Stromal cell of bone marrow (primary cell): ENCODE measurements around the gene CRYBG1.

Experiments used
- DNase-seq: peaks from one replicate; pipeline ENCODE4 v3.0.0-alpha.2; 2012; ENCODE audit warnings: low read depth

CRYBG1 gene

GRCh38 chr6:106591111-106591825 lies 230.8 kb downstream of the CRYBG1 start:
- DNase-seq, result peak; percentile 75

GRCh38 chr6:106599440-106599839 lies 238.9 kb downstream of the CRYBG1 start:
- no peak for DNase-seq

GRCh38 chr6:106600329-106600728 lies 239.8 kb downstream of the CRYBG1 start:
- no peak for DNase-seq

GRCh38 chr6:106608080-106608668 lies 247.7 kb downstream of the CRYBG1 start:
- DNase-seq, result no peak

GRCh38 chr6:106609699-106610098 lies 249.2 kb downstream of the CRYBG1 start:
- no peak for DNase-seq

GRCh38 chr6:106611030-106611429 lies 250.5 kb downstream of the CRYBG1 start:
- no peak for DNase-seq

- no peak for DNase-seq
Measured at GRCh38 chr6:106612671-106613416, 252.3 kb downstream of the CRYBG1 start.

- no peak for DNase-seq
Measured at GRCh38 chr6:106613590-106613989, 253.1 kb downstream of the CRYBG1 start.

- no peak for DNase-seq
Measured at GRCh38 chr6:106614166-106614565, 253.6 kb downstream of the CRYBG1 start.

- no peak for DNase-seq
Measured at GRCh38 chr6:106614592-106615257, 254.2 kb downstream of the CRYBG1 start.

- DNase-seq, result no peak
Measured at GRCh38 chr6:106617302-106617701, 256.8 kb downstream of the CRYBG1 start.

GRCh38 chr6:106617857-106618256 lies 257.3 kb downstream of the CRYBG1 start:
- DNase-seq, result no peak

- no peak for DNase-seq
Measured at GRCh38 chr6:106618324-106618723, 257.8 kb downstream of the CRYBG1 start.

- no peak for DNase-seq
Measured at GRCh38 chr6:106619223-106619622, 258.7 kb downstream of the CRYBG1 start.

- DNase-seq, result peak; percentile 51
Measured at GRCh38 chr6:106620931-106621672, 260.6 kb downstream of the CRYBG1 start.
